K562 (cell line): ENCODE results near the gene GIT2.
"Not testable (repeated sequence)": the region's sequence is repeated elsewhere in the genome, so short reads cannot be mapped to it uniquely, and the experiment has no call there.

Experiments used
- BHLHE40 ChIP-seq: IDR thresholded peaks from 2 replicates; pipeline ENCODE4 v1.6.1; 2011; ENCODE audit warnings: low read length, improper control_type of control experiment
- BRCA1 ChIP-seq, 2 experiments: fragments of 450-650 bp in 1 of 2; sonication (generic) in 1 of 2; formaldehyde crosslinking in 1 of 2; IDR thresholded peaks; 2 replicates each; pipeline versions ENCODE4 v1.5.0 to v1.6.1; 2017 to 2020; ENCODE audit warnings: mild to moderate bottlenecking in 1 of 2, missing genetic modification reagents in 1 of 2
- GTF2F1 ChIP-seq: IDR thresholded peaks from 2 replicates; pipeline ENCODE4 v1.6.1; 2011; ENCODE audit warnings: low read depth, low read length, improper control_type of control experiment
- KAT8 ChIP-seq: fragments of 450-650 bp; IDR thresholded peaks from 2 replicates; pipeline ENCODE4 v1.6.1; 2016; ENCODE audit warnings: low read depth, mild to moderate bottlenecking
- POLR2A ChIP-seq: fragments of 450-650 bp; conservative IDR thresholded peaks from 2 replicates; pipeline ENCODE4 v1.6.1; 2016
- POLR2AphosphoS5 ChIP-seq: IDR thresholded peaks from 2 replicates; pipeline ENCODE4 v1.6.1; 2011; ENCODE audit warnings: mild to moderate bottlenecking, low read depth, low read length, moderate library complexity; ENCODE audit not compliant: control insufficient read depth, insufficient read depth
- RAD51 ChIP-seq: fragments of 450-650 bp; IDR thresholded peaks from 2 replicates; pipeline ENCODE4 v1.7.1; 2016; ENCODE audit warnings: low read depth, mild to moderate bottlenecking, borderline replicate concordance
- SMARCC2 ChIP-seq: fragments of 450-650 bp; IDR thresholded peaks from 2 replicates; pipeline ENCODE4 v1.6.1; 2017; ENCODE audit warnings: antibody characterized with exemption, moderate library complexity, mild to moderate bottlenecking, low read depth
- SP1 ChIP-seq: sonication (generic); formaldehyde crosslinking; IDR thresholded peaks from 2 replicates; pipeline ENCODE4 v1.8.1; 2022; ENCODE audit warnings: mild to moderate bottlenecking, missing genetic modification reagents
- TCF7 ChIP-seq: sonication (generic); IDR thresholded peaks from 2 replicates; pipeline ENCODE4 v1.6.1; 2016; ENCODE audit warnings: antibody characterized with exemption, borderline replicate concordance
- TRIM28 ChIP-seq: fragments of 450-650 bp; IDR thresholded peaks from 2 replicates; pipeline ENCODE4 v1.6.1; 2017
- ZNF384 ChIP-seq: IDR thresholded peaks from 2 replicates; pipeline ENCODE4 v1.6.1; 2012; ENCODE audit warnings: low read depth, low read length, improper control_type of control experiment
- TF ChIP-seq, protein P1 (sequence below), 3 experiments: IDR thresholded peaks in 2 of 3; conservative IDR thresholded peaks in 1 of 3; 2 replicates each; pipeline ENCODE4 v1.5.1; 2011 to 2012; ENCODE audit warnings: low read length in 3 of 3, mild to moderate bottlenecking in 3 of 3, control low read depth in 2 of 3, improper control_type of control experiment in 1 of 3, inconsistent platforms in 1 of 3, low read depth in 1 of 3, mixed read lengths in 1 of 3, moderate library complexity in 1 of 3; ENCODE audit not compliant: insufficient read depth in 2 of 3

DNA sequence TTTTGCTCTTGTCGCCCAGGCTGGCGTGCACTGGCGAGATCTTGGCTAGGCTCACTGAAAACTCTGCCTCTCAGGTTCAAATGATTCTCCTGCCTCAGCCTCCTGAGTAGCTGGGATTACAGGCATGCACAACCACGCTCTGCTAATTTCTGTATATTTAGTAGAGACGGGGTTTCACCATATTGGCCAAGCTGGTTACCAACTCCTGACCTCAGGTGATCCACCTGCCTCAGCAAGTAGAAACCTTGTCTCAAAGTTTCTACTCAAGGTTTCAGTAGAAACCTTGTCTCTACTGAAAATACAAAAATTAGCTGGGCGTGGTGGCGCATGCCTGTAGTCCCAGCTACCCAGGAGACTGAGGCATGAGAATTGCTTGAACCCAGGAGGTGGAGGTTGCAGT, 104.4 kb downstream of the GIT2 start:
- not testable (repeated sequence) for TF ChIP-seq TRIM28; BHLHE40; GTF2F1; TCF7; RAD51; POLR2AphosphoS5; BRCA1 (IDR thresholded peaks at IDR 0.05); BRCA1 (CRISPR knock-in tag; IDR thresholded peaks at IDR 0.05); KAT8; SMARCC2; POLR2A; SP1 (CRISPR knock-in tag); ZNF384
- TF ChIP-seq, protein P1, sequence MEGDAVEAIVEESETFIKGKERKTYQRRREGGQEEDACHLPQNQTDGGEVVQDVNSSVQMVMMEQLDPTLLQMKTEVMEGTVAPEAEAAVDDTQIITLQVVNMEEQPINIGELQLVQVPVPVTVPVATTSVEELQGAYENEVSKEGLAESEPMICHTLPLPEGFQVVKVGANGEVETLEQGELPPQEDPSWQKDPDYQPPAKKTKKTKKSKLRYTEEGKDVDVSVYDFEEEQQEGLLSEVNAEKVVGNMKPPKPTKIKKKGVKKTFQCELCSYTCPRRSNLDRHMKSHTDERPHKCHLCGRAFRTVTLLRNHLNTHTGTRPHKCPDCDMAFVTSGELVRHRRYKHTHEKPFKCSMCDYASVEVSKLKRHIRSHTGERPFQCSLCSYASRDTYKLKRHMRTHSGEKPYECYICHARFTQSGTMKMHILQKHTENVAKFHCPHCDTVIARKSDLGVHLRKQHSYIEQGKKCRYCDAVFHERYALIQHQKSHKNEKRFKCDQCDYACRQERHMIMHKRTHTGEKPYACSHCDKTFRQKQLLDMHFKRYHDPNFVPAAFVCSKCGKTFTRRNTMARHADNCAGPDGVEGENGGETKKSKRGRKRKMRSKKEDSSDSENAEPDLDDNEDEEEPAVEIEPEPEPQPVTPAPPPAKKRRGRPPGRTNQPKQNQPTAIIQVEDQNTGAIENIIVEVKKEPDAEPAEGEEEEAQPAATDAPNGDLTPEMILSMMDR (IDR thresholded peaks at IDR 0.05 in 2 of 3, conservative IDR thresholded peaks at IDR 0.05 in 1 of 3; ENCODE audit: insufficient read depth in 2 of 3, low read depth in 1 of 3, low read length in 3 of 3), result not testable (repeated sequence)
